Measurements from ENCODE around the gene BTBD2.
"Not testable (repeated sequence)": the region's sequence is repeated elsewhere in the genome, so short reads cannot be mapped to it uniquely, and the experiment has no call there.

Gene BTBD2

GRCh38 chr19:2012941-2013682, 2.4 kb downstream of the BTBD2 start:
- no peak for DNase-seq

GRCh38 chr19:2011169-2011568, 4.3 kb downstream of the BTBD2 start:
- no peak for DNase-seq

- DNase-seq, result no peak
These were observed 5.3 kb downstream of the BTBD2 start for GRCh38 chr19:2010135-2010668.

- no peak for DNase-seq
These were observed 11.6 kb downstream of the BTBD2 start for GRCh38 chr19:2003874-2004273.

GRCh38 chr19:1999856-2000515, 15.5 kb downstream of the BTBD2 start:
- no peak for DNase-seq

- no peak for DNase-seq
These were observed 16.5 kb downstream of the BTBD2 start for GRCh38 chr19:1998712-1999708.

- DNase-seq, result no peak
These were observed 17.9 kb downstream of the BTBD2 start for GRCh38 chr19:1997353-1998233.

GRCh38 chr19:1992759-1993260, 22.7 kb downstream of the BTBD2 start:
- DNase-seq, result peak; percentile 59

- no peak for DNase-seq
These were observed 24.2 kb downstream of the BTBD2 start for GRCh38 chr19:1991018-1991913.

- DNase-seq, result no peak
These were observed 25.1 kb downstream of the BTBD2 start for GRCh38 chr19:1990230-1991017.

GRCh38 chr19:1989513-1990229, 25.8 kb downstream of the BTBD2 start:
- no peak for DNase-seq

GRCh38 chr19:1988464-1988863, 27.1 kb downstream of the BTBD2 start:
- DNase-seq, result not testable (repeated sequence)

- no peak for DNase-seq
These were observed 28.0 kb downstream of the BTBD2 start for GRCh38 chr19:1987197-1988187.

- DNase-seq, result no peak
These were observed 29.0 kb downstream of the BTBD2 start for GRCh38 chr19:1986357-1987162.

- no peak for DNase-seq
These were observed 29.7 kb downstream of the BTBD2 start for GRCh38 chr19:1985588-1986356.

GRCh38 chr19:1984357-1984756, 31.2 kb downstream of the BTBD2 start:
- DNase-seq, result no peak
